GM23338 (cell line): ENCODE results near the gene MBNL1.

Experiments
- EZH2 ChIP-seq: fragments of 200-600 bp; sonication (generic); IDR thresholded peaks from one replicate; pipeline ENCODE4 v1.8.0; 2017; ENCODE audit warnings: antibody characterized with exemption, mild to moderate bottlenecking, low read depth; ENCODE audit not compliant: unreplicated experiment
- EZH2phosphoT487 ChIP-seq: fragments of 200-600 bp; sonication (generic); IDR thresholded peaks from one replicate; pipeline ENCODE4 v1.8.1; 2018; ENCODE audit warnings: antibody characterized with exemption; ENCODE audit not compliant: unreplicated experiment
- POLR2AphosphoS5 ChIP-seq: IDR thresholded peaks from 2 replicates; pipeline ENCODE4 v1.6.1; 2016; ENCODE audit warnings: antibody characterized with exemption, low read depth

DNA sequence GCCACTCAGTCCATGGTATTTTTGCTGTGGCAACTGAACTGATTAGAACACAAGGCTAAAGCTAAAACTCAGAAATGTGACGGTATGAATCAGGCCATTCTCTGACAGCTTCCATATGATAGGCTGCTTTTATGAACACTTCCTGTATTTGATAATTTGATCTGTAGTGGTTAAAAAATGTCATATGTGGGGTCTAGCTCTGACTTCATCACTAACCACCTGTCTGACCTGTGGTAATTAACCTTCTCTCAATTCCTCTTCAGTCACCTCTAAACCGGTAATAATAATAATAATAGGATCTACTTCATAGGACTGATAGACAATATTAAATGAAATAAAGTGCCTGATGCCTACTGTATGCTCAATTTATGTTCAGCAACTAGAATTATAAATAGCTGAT lies 223.2 kb downstream of the MBNL1 start:
- TF ChIP-seq EZH2 = no peak
- no peak for TF ChIP-seq POLR2AphosphoS5
- no peak for TF ChIP-seq EZH2phosphoT487
